Nucleus accumbens (tissue), 56 donors: ENCODE data around the gene FCHO2.
"Not testable (repeated sequence)": the region's sequence is repeated elsewhere in the genome, so short reads cannot be mapped to it uniquely, and the experiment has no call there.

ENCODE experiments used
- DNase-seq, 56 donors: peaks; one replicate each; lab custom pipeline; 2025; lab: John Stamatoyannopoulos, UW

Gene FCHO2

GRCh38 chr5:72954389-72954788, 1.5 kb upstream of the FCHO2 start:
- DNase-seq = no peak

- DNase-seq = peak in 6 of 56 donors; percentile 47 to 81 (median 68)
These were observed 586 bp upstream of the FCHO2 start for GRCh38 chr5:72955143-72955767.

GRCh38 chr5:72956324-72957140, 691 bp downstream of the FCHO2 start:
- DNase-seq = peak in 41 of 56 donors; percentile 1 to 81 (median 45)

GRCh38 chr5:72957337-72957736, 1.5 kb downstream of the FCHO2 start:
- DNase-seq = no peak

GRCh38 chr5:72959257-72959656, 3.4 kb downstream of the FCHO2 start:
- no peak for DNase-seq

- not testable (repeated sequence) for DNase-seq
These were observed 18.6 kb downstream of the FCHO2 start for GRCh38 chr5:72974481-72974880.

- not testable (repeated sequence) for DNase-seq
These were observed 21.0 kb downstream of the FCHO2 start for GRCh38 chr5:72976810-72977209.

GRCh38 chr5:72985719-72986118, 29.9 kb downstream of the FCHO2 start:
- DNase-seq = no peak

- no peak for DNase-seq
These were observed 32.9 kb downstream of the FCHO2 start for GRCh38 chr5:72988769-72989168.

GRCh38 chr5:72991394-72991793, 35.6 kb downstream of the FCHO2 start:
- no peak for DNase-seq

- DNase-seq = no peak
These were observed 38.7 kb downstream of the FCHO2 start for GRCh38 chr5:72994578-72994977.

- DNase-seq = no peak
These were observed 40.8 kb downstream of the FCHO2 start for GRCh38 chr5:72996632-72997031.

- no peak for DNase-seq
These were observed 44.1 kb downstream of the FCHO2 start for GRCh38 chr5:72999916-73000315.

GRCh38 chr5:73005886-73006285, 50.0 kb downstream of the FCHO2 start:
- DNase-seq = no peak

GRCh38 chr5:73007051-73007450, 51.2 kb downstream of the FCHO2 start:
- no peak for DNase-seq

- DNase-seq = no peak
These were observed 53.0 kb downstream of the FCHO2 start for GRCh38 chr5:73008831-73009230.

GRCh38 chr5:73011612-73012011, 55.8 kb downstream of the FCHO2 start:
- DNase-seq = not testable (repeated sequence)

GRCh38 chr5:73018892-73019291, 63.1 kb downstream of the FCHO2 start:
- no peak for DNase-seq

GRCh38 chr5:73019766-73020165, 63.9 kb downstream of the FCHO2 start:
- no peak for DNase-seq

- no peak for DNase-seq
These were observed 66.8 kb downstream of the FCHO2 start for GRCh38 chr5:73022471-73023169.

- DNase-seq = not testable (repeated sequence)
These were observed 69.2 kb downstream of the FCHO2 start for GRCh38 chr5:73024946-73025544.
